ENCODE measurements around the gene RNASE7. TPM values are rescaled to one million over a fixed set of nuclear protein-coding genes. Genes with fewer than 3 reads are reported as not detected.

The RNASE7 gene
- polyA plus RNA-seq, 1 of the 3 experiments (the other 2 are of a cell fraction) = not detected

GRCh38 chr14:21090940-21091663 lies 48.9 kb downstream of the RNASE7 start:
- peaks cover 14% of the 10 kb centered on the region; the same call in 1 of the 2 replicates for H4K20me1 ChIP-seq (ENCODE audit: insufficient read depth)
- no peaks in the 10 kb centered on the region for H3K79me2 ChIP-seq (ENCODE audit: insufficient read depth)
- H3K27me3 ChIP-seq (ENCODE audit: insufficient read depth) = no peaks in the 10 kb centered on the region
- ChIA-PET POLR2A (no interaction called here), CTCF (interaction anchor here (0.8 to 20.5 kb wide), 25 partner anchors 6 to 89 kb away, joined by 3 to 555 read pairs (median 13); partner anchors contain the start of genes ARHGEF40, NDRG2 and TMEM253)
- no peak overlapping the region for H3K27ac ChIP-seq (ENCODE audit: low read depth in 2 of 2, low read length in 1 of 2)
- no peak for TF ChIP-seq ZBTB33 (IDR thresholded peaks at IDR 0.05; ENCODE audit: borderline replicate concordance, low read depth)
- no peak for TF ChIP-seq TCF12 (IDR thresholded peaks at IDR 0.05)
- no peak for TF ChIP-seq SMC3 (IDR thresholded peaks at IDR 0.05; ENCODE audit: low read depth, low read length)
- TF ChIP-seq RFX5 (IDR thresholded peaks at IDR 0.05; ENCODE audit: low read length) = no peak
- no peak for TF ChIP-seq CTCF (IDR thresholded peaks at IDR 0.05)
- no peak for TF ChIP-seq FOSL2 (IDR thresholded peaks at IDR 0.05; ENCODE audit: borderline replicate concordance, low read depth)
- TF ChIP-seq YY1 (IDR thresholded peaks at IDR 0.05; ENCODE audit: low read depth) = no peak
- no peak for TF ChIP-seq RXRA (IDR thresholded peaks at IDR 0.05; ENCODE audit: borderline replicate concordance, low read depth)
- no peak for TF ChIP-seq MEF2A (IDR thresholded peaks at IDR 0.05; ENCODE audit: borderline replicate concordance, low read depth)
- peaks cover 17 to 26% of the 10 kb centered on the region in 2 experiments for H3K4me1 ChIP-seq (ENCODE audit: control insufficient read depth in 1 of 2, insufficient read depth in 2 of 2, low read depth in 1 of 2, low read length in 1 of 2)
- no peak overlapping the region for H3K9ac ChIP-seq
- DNase-seq = peak; percentile 36
- no peaks in the 10 kb centered on the region for H3K9me2 ChIP-seq
- peaks cover 27 to 58% of the 10 kb centered on the region in 2 experiments for H3K36me3 ChIP-seq (replicated peaks in 1 of 2; ENCODE audit: control insufficient read depth in 1 of 2, insufficient read depth in 2 of 2, low read length in 1 of 2)
- H3F3A ChIP-seq (replicated peaks; ENCODE audit: insufficient read depth) = peaks cover 56% of the 10 kb centered on the region
- 96% methylated on average over 38 of the region's 45 CpGs for WGBS (ENCODE audit: low lambda C conversion rate)
- H3K4me2 ChIP-seq = no peak overlapping the region
- H2AFZ ChIP-seq (ENCODE audit: low read depth) = no peak overlapping the region
- no peaks in the 10 kb centered on the region for H3K9me3 ChIP-seq
- no peak overlapping the region for H3K4me3 ChIP-seq (ENCODE audit: low read depth in 2 of 2, low read length in 1 of 2)

DNA sequence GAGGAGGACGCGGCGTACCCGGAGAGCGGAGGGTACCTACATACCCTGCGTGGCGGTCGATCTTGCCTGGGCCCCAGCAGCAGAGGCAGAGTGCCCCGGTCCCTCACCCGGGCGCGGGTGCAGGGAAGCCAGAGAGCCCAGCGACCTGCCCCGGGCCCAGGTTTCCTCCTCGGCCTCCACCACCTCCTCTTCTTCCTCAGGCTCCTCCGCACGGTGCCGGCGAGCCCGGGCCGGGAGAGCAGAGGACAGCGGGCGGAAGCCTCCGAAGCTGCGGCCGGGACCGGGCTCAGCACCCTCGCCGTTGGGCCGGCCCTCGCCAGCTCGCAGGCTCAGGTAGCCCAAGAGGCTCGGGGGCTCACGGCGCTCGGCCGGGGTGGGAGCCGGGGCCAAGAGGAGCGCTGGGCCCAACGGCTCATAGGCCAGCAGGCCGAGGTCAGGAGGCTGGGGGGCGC lies 49.7 kb downstream of the RNASE7 start:
- H3K79me2 ChIP-seq (ENCODE audit: insufficient read depth) = no peaks in the 10 kb centered on the region
- no peak overlapping the region; a peak in 1 of 4 replicates for H3K27ac ChIP-seq (ENCODE audit: low read depth in 2 of 2, low read length in 1 of 2)
- H3K4me3 ChIP-seq (ENCODE audit: low read depth in 2 of 2, low read length in 1 of 2) = no peak overlapping the region
- DNase-seq = peak; percentile 35
- peaks cover 20 to 52% of the 10 kb centered on the region in 2 experiments for H3K36me3 ChIP-seq (replicated peaks in 1 of 2; ENCODE audit: control insufficient read depth in 1 of 2, insufficient read depth in 2 of 2, low read length in 1 of 2)
- H3K27me3 ChIP-seq (ENCODE audit: insufficient read depth) = no peaks in the 10 kb centered on the region
- ChIA-PET POLR2A (interaction anchor here (1.2 to 1.8 kb wide), 4 partner anchors 9 to 23 kb away, joined by 3 to 12 read pairs (median 5); partner anchors contain the start of genes ARHGEF40 and TMEM253), CTCF (interaction anchor here (0.7 to 20.5 kb wide), 32 partner anchors 7 to 442 kb away, joined by 3 to 555 read pairs (median 6); partner anchors contain the start of genes ARHGEF40, NDRG2, TMEM253 and TPPP2)
- peaks cover 56% of the 10 kb centered on the region for H3F3A ChIP-seq (replicated peaks; ENCODE audit: insufficient read depth)
- H3K9ac ChIP-seq = no peak overlapping the region
- no peak for TF ChIP-seq SMC3 (IDR thresholded peaks at IDR 0.05; ENCODE audit: low read depth, low read length)
- no peaks in the 10 kb centered on the region for H3K9me3 ChIP-seq
- H3K9me2 ChIP-seq = no peaks in the 10 kb centered on the region
- no peak overlapping the region for H2AFZ ChIP-seq (ENCODE audit: low read depth)
- H4K20me1 ChIP-seq (ENCODE audit: insufficient read depth) = peaks cover 14% of the 10 kb centered on the region; the same call in 1 of the 2 replicates
- no peak overlapping the region for H3K4me2 ChIP-seq
- H3K4me1 ChIP-seq (ENCODE audit: control insufficient read depth in 1 of 2, insufficient read depth in 2 of 2, low read depth in 1 of 2, low read length in 1 of 2) = peaks cover 21 to 28% of the 10 kb centered on the region in 2 experiments
- WGBS (ENCODE audit: low lambda C conversion rate) = 92% methylated on average over 31 of the region's 42 CpGs
